Activated T-cell treated with anti-CD3 and anti-CD28 coated beads for 48 hours (primary cell): Measurements from ENCODE around the gene CDYL.

Experiments
- DNase-seq: peaks from one replicate; pipeline ENCODE4 v3.0.0-alpha.2; 2020; ENCODE audit warnings: low read depth

Gene CDYL

DNA sequence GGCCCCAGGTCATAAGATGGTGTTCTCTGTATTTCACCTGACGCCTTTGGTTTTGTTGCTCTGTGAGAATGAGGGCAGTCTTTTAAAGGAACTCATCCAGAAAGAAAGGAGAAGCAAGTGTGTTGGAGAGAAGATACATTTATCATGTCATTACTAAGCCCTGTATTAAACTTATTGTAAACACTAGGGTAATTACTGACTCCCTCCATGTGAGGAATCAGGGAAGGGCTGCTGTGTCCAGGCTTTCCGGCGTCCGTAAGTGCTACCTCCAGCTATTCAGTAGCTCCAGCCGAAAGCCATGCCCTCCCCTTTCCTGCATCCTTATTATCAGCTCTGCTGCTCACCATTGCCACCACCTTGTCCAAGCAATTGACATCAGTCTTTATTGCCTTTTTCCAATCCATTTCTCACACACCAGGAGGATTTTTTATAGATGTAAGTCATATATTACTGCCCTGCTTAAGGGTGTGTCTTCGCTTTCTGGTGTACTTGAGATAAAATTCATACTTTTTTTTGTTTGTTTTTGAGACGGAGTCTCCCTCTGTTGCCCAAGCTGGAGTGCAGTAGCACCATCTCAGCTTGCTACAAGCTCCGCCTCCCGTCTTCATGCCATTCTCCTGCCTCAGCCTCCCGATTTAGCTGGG is 133.0 kb downstream of the CDYL start:
- no peak for DNase-seq

DNA sequence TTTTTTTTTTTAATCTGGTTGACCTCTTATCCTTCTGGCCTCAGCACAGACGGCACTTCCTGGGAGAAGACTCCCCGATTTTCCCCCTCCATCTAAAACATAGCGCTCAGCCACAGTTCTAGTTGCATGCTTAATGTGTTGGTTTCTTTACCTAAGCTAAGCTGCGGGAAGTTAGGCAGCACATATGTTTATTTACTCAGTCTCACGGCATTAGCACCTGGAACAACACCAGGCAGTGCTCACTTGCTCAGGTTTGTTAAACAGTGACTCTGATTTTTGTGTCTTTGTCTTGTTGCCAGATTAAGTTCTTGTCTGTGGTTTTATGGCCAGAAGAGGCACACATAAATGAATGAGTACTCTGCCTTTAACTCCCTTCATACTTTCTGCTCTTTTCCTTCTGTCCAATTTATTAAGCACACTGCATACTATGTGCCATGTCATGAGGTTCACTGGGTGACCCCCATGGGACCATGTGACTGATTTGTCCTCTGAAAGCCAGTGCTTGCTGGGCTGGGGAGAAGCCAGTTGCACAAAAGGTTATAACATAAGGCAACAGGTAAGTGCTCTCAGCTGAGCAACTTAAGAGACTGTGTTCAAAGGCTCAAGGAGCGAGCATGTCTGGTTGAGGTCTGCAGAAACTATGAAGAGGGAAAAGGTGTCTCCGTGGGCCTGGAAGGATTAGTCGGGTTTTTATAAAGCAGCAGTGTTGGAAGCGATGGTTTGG is 134.0 kb downstream of the CDYL start:
- DNase-seq = no peak

DNA sequence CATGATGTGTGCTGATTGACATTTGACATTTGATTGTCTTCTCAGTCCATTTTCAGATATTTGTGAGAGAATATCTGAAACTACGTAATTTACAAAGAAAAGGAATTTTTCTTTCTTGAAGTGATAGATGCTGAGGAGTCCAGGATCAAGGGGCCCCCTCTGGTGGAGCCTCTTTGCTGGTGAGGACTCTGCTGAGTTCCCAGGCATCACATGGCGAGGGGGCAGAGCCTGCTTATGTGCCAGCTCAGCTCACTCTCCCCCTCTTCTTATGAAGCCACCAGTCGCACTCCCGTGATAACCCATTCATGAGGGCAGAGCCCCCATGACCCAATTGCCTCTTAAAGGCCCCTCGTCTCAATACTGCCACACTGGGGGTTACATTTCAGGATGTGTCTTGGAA is 136.4 kb downstream of the CDYL start:
- no peak for DNase-seq

DNA sequence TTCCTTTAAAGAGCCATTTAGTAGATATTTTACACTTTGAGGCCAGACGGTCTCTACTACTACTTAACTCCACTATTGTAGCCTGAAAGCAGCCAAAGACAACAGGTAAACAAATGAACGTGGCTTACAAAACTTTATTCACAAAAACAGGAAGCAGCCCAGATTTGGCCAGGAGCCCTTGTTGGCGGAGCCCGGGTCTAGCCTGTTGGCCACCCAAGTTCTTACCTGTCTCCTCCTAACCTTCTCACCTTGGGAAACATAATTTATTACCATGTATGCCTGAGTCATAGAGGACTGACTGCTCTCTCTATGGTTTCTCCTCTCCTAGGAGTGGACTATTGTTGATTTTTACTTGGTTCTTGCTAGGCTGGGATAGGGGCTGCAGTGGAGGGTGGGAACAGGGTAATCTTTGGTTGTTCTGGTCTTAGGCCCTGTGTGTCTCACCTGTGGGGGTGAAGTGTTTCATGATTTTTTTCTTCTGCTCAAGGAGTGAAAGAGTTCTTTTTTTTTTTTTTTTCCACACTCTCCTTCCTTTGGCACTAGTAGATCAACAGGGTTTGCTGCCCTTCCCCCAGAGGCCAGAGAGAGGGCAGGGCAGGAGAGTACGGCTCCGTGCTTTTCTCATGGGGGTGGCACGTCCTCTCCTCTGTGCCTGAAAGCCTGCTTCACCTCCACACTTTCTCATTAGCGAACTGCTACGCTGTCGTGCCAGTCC is 137.7 kb downstream of the CDYL start:
- DNase-seq = no peak

DNA sequence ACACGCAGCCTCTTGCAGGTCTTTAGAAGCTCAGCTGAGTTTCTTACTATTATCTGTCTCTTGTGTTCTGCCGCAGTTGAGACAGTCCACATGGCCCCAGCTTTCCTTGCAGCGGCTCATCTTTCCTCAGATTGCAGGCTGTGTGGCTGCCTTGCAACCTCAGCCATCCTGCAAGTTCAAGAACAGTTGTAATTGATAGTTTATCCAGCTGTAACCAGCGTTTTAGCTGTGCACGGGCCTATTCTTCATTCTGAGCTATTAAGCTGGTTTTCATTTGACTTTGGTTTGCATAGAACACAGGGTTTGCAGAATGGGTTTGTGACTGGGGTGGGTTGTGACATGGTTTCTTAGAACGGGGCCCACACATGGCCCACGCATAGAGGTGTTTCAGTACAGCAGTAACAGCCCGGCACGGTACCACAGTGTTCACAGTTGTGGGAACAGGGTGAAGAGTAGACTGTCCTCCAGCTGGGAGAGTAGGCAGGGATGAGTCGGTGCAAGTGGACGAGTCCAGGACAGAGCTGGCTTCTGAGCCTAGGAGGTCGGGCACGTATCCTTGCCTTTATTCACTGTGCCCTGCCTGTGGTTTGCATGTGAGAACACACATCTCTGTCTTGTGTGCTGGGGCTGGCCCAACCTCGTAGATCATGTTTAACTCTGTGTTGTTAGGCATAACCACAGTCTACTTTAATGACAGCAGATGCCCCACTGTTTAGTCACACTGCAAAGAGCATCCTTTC is 138.4 kb downstream of the CDYL start:
- DNase-seq = no peak

DNA sequence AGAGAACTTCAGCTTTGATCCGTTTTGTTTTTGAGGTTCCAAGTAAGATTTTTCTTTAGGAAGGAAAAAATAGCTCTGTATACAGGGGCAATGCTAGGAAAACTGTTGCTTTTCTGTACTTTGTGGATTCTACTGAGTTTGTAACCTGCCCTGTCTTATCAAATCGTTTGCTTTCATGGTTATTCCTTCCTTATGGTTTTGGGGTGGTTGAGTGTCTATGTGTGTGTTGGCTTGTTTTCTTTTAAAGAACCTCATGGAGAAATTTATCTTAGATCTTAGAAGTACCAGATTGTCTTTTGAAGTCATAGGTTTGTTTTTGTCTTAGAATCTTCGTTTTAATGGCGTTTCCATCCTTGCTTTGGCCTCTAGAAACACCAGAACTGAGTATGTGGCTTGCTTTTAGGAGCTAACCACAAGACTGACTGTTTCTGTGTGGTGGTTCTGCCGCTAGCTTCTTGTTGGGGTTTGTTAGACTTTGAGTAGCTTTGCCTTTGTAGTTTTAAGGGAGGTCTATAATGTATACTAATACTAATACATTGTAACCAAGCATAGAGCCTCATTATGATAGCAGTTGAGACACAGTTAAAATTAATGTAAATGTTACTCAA is 140.9 kb downstream of the CDYL start:
- DNase-seq = no peak

DNA sequence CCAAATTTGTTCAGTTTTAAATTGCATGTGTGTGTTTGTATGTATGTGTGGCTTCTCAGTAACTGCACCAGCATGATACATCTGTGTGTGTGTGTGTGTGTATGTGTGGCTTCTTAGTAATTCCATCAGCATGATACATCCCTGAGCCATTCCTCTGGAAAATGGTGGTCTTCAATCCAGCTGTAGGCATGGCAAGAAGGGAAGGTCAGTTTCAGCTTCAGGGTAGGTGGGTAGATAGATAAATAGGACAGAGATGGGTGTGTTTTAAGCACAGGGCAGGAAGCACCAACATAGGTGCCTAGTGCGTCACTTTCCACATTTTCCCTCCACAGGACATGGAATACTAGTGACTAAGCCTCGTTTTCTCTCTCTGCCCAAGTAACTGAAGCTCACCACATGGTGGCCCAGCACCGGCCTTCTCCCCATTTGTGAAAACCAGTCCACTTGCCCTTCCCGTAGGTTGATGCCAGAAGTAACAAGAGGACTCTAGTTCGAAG is 144.8 kb downstream of the CDYL start:
- no peak for DNase-seq

DNA sequence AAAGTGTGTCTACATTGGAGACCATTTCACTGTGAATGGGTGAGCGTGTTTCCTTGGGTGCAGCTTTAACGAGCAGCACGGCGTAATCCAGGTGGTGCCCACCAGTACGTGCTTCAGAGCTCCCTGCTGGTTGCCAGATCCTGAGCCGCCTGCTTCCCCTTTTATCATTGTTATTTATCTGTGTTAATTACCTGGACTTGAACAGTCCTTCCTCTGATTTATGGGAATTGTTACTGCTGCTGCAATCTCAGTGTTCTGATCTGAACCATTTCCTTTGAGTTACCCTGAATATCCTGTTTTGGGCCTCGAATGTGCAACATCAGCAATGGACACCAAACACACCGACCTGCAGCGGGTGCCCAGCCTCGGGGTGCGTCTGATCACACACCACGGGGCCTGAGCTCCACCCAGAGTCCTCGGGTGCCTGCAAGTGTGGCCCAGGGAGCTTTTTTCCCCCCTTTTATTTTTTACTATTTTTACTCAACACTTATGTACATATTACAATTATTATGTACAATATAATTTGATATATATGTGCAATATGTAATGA is 146.4 kb downstream of the CDYL start:
- DNase-seq = no peak

DNA sequence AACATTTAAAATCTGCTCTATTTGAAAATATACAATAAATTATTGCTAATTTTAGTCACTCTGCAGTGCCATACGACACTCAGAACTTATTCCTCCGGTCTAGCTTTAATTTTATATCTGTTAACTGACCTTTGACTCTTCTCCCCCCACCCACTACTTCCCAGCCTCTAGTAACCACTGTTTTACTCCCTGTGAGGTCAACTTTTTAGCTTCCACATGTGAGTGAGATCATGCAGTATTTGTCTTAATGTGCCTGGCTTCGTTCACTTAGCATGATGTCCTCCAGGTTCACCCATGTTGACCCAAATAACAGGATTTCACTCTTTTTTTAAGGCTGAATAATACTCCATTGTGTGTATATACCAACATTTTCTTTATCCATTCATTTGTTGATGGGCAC is 146.9 kb downstream of the CDYL start:
- no peak for DNase-seq

DNA sequence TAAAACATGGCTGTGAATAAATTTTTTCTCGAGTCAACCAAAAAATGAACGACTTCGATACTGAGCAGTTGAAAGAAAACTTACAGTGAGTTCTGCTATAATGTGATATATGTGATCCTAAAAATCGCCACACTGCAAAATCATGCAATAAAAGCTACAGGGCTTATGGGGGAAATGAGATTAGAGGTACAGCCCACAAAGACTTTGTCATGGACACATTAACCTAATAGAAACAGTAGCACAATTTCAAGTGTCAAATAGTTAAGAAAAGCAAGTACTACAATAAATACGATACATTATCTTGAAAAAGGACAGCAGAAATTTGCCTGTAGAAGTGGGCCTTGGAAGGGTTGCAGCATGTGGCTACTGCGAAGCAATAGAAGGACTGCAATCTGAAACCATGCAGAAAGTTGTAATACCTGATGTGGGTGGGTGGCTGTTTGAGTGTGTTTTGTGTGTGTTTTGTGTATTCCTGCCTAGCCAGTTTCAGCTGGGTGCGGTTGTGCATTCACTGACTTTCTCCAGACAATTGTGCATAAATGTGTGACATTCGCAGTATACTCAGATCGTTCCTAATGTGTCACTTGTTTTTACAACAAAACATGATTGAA is 148.6 kb downstream of the CDYL start:
- no peak for DNase-seq

DNA sequence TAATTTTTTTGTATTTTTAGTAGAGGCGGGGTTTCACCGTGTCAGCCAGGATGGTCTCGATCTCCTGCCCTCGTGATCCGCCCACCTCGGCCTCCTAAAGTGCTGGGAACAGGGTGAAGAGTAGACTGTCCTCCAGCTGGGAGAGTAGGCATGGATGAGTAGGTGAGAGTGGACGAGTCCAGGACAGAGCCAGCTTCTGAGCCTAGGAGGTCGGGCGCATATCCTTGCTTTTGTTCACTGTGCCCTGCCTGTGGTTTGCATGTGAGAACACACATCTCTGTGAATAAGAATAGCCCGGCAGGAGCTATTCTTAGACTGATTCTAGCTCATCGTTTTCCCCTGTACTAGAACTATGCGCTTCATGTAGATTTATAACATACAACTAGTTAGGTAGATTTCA is 149.4 kb downstream of the CDYL start:
- no peak for DNase-seq

DNA sequence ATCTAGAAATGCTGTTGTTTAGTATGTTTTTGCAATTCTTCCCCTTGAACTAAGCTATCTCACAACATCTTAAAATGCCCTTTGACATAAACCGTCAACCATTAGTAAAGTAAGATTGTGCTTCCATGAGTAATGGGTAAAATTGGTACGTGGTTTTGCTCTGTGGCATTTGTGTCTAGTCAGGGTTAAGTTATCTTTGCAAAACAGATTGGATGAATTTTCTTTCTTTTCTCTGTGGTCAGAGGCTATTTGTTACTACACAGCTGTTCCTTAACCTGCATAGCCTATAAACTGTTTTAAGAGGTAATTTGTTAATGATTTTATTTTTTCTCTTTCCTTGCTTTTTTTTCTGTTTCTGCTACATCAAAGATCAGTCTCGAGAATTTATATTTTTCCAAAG is 152.2 kb downstream of the CDYL start:
- no peak for DNase-seq

DNA sequence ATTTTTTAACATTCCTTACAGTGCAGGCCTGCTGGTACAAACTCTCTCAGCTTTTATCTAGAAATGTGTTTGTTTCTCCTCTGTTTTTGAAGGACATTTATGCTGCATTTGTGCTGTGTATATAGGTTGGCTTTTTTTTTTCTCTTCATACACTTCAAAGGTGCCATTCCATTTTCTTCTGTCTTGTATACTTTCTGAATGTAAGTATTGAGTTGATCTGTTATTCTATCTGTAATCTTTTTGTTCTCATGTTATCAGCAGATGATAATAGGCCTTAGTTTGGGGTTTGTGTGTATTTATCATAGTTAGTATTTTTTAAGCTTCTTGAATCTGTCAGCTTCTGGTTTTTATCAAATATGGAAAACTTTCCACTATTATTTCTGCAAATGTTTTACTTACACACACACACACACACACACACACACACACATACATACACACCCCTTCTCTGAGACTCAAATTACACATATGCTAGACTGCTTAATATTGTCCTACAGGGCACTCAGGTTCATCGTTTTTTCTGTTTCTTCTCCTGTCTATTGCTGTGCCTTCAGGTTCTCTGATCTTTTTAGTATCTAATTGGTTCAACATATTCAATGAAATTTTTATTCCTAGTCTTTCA is 153.0 kb downstream of the CDYL start:
- no peak for DNase-seq

DNA sequence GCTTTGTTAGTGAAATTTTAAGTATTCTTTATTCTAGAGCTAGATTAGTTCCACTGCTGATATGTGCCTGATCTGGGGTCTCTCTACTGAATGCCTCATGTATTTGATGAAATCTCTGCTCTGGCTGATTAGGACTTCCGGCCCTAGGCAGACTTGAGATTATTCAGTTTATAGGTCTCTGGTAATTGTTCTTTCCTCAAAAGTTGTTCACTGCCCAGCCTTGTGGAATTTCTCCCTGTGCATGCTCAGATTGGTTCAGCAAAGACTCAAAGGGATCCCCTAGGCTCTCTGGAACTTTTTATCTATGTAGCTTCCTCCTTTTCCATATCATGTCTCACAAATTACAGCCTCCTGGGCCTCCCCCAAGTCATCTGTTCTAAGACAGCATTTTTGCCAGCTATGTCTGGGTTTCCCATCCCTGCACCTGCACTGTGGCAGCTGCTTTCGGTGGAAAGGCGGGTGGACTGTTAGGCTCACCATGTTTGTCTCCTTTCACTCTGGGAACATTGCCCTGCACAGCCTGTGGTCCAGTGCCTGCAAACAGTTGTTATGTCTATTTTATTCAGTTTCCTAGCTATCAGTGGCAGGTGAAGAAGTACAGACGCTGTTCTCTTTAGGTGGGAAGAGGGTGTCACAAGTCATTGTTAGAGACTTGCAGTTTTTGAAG is 154.0 kb downstream of the CDYL start:
- DNase-seq = no peak

DNA sequence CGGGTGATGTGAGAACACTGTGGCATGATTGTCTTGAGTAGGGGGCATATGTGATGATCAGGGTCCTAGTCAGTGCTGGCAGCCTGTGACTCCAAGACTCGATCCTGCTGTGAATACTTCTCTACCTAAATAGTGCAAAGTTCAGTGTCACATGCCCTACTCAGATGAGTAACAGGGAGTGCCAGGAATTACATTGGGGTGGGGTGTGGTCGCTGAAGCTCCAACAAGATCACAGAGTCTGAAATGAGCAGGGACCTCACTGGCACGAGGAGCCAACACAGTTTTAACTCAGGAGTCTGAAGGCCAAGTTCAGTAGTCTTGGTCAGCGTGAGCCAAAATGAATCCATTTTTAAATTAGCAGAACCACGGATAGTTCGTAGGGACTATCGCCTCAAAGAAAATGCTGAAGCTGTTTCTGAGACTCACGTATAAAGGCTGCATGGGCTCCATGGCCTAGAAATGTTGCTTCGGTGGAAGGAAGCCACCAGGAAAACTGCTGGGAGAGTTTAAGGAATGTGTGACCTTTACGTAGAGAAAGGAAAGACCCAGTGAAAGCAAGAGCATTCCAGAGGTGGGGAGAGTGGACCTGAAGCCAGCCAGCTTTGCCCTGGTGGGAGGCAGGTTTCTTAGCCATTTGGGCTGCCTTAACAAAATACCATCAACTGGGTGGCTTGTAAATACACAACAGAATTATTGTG is 155.5 kb downstream of the CDYL start:
- no peak for DNase-seq

DNA sequence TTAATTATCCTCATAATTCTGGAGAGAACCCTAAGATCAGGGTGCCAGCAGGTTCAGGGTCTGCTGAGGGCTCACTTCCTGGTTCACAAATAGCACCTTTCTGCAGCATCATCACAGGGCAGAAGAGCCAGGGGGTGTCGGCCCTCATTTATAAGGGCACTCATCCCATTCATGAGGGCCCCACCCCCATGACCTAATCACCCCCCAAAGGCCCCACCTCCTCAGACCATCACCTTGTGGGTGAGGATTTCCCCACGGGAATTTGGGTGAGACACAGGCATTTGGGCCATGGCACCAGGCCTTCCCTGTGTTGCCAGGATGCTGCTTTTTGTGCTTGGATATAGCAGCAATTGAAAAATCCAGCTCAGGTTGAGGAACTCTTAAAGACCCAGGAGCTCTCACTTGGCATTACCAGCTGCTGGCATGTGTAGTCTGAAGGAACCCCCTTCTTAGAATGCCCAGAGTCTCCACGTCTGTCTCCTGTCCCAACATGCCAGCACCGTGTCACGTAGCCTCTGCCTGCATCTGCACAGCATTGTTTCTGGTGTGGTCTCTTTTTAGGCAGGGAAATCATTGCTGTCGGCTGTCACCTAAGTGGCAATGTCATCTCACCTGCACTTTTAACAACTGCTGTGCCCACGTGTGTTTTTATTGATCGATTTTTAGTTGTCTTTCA is 156.2 kb downstream of the CDYL start:
- DNase-seq = no peak

DNA sequence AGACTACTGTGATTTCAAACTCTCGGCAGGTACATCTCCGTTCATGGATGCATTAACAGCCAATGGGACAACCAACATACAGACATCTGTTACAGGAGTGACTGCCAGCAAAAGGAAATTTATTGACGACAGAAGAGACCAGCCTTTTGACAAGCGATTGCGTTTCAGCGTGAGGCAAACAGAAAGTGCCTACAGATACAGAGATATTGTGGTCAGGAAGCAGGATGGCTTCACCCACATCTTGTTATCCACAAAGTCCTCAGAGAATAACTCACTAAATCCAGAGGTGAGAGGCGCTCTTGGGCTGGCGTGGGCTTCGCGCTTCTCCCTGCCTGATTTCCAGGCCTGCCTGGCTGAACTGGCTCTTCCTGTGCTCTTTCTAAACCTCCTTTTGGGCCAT is 159.3 kb downstream of the CDYL start:
- peak; percentile 18 for DNase-seq

DNA sequence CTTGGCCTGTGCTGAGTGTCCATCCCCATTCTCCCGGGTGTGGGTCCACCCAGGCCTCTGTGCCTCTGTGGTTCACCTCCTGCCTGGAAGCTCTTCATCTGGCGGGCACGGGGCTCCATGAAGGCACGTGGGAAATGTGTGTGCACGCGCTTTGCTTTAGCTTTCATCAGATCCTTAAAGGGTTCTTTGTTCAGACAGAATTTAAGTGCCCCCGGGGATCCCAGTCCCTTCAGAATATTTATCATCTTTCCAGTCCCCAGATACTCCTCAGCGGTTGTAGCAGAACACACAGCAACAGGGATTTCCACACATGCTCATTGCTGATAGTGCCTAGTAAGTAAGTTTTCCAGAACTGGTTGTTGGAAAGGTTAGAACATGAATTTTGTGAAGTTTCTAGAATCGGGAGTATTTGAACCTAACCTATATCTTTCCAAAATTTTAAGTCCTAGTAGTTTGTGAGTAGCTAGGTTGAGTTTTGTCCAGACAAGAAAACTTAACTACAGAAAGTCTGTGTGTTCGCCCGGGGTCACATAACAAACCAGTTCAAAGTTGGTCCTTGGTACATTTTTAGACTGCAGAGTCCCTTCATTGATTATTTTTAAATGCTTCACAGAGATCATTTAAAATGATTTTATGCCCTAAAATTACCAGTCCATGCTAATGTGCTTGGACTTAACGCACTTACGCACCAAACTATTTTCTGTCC is 159.9 kb downstream of the CDYL start:
- DNase-seq = no peak

DNA sequence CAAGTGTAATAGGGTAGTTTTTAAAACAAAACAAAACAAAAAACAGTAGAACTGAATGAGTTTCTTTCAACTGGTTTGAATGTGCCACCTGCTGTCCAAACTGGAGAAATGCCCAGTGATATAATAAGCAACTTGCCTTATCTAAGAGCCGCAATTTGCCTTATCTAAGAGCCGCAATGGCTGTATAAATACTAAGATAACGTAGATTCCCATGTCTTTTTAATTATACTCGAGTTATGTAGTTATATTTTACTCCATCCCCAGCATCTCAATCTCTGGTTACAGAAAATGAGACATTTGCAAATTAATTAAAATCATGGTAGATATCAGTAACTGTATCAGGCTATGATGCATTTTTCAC is 160.5 kb downstream of the CDYL start:
- no peak for DNase-seq
